GM23248 (cell line): ENCODE data around the gene DPEP2.

Experiments used
- EZH2 ChIP-seq: fragments of 200-600 bp; sonication (generic); IDR thresholded peaks from 2 replicates; pipeline ENCODE4 v1.6.1; 2018; ENCODE audit warnings: antibody characterized with exemption, mild to moderate bottlenecking; ENCODE audit not compliant: insufficient read depth, poor library complexity, severe bottlenecking
- EZH2phosphoT487 ChIP-seq: fragments of 200-600 bp; sonication (generic); IDR thresholded peaks from 2 replicates; pipeline ENCODE4 v1.6.1; 2018; ENCODE audit warnings: antibody characterized with exemption, moderate library complexity, mild to moderate bottlenecking, low read depth; ENCODE audit not compliant: insufficient read depth

- TF ChIP-seq EZH2phosphoT487 (no peak), EZH2 (no peak)
Measured at GRCh38 chr16:67946966-67947558, 52.2 kb downstream of the DPEP2 start.
